ENCODE results near the gene SSNA1. TPM values are rescaled to one million over a fixed set of nuclear protein-coding genes. Genes with fewer than 3 reads are reported as not detected.

SSNA1 gene
- total RNA-seq, 2 experiments from 2014 or later: 53.3 to 58.4 TPM

DNA sequence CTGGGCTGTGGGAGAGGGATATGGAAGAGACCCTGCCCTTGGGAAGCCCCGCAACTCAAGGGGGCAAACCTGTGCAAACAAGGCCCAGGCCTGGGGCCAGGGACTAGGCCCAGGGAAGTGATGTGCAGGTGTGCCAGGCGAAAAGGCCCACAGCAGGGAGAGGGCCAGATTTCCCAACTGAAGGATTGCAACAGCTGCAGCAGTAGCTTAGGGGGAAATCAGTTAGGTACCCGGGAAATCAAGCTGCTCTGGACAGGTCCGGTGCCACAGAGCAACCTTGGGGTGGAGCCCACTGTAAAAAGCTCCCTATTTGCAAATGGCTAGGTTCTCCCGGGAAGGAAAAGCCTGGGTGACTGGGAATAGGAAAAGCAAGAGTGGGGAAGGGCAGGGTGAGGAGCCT lies 39.1 kb upstream of the SSNA1 start:
- Mint-ChIP-seq H3K27me3 (peaks cover 3% of the 10 kb centered on the region), H3K4me1 (ENCODE audit: low read depth) (peaks cover 6% of the 10 kb centered on the region), H3K36me3 (ENCODE audit: low read depth) (no peaks in the 10 kb centered on the region), H3K27ac (no peak overlapping the region), H3K9me3 (no peaks in the 10 kb centered on the region), H3K4me3 (no peak overlapping the region)
- ATAC-seq (no peak), DNase-seq (no peak)
- intact Hi-C loops (cut with micrococcal nuclease): no loop called here
- CTCF ChIA-PET: interaction anchor here (0.5 to 0.9 kb wide), 3 partner anchors 16 to 27 kb away, joined by 3 read pairs; no protein-coding TSS in a partner anchor
- POLR2A ChIA-PET: interaction anchor here (1.4 to 2.3 kb wide), 3 partner anchors 19 to 30 kb away, joined by 3 to 8 read pairs (median 4); no protein-coding TSS in a partner anchor
- TF ChIP-seq, protein P1, sequence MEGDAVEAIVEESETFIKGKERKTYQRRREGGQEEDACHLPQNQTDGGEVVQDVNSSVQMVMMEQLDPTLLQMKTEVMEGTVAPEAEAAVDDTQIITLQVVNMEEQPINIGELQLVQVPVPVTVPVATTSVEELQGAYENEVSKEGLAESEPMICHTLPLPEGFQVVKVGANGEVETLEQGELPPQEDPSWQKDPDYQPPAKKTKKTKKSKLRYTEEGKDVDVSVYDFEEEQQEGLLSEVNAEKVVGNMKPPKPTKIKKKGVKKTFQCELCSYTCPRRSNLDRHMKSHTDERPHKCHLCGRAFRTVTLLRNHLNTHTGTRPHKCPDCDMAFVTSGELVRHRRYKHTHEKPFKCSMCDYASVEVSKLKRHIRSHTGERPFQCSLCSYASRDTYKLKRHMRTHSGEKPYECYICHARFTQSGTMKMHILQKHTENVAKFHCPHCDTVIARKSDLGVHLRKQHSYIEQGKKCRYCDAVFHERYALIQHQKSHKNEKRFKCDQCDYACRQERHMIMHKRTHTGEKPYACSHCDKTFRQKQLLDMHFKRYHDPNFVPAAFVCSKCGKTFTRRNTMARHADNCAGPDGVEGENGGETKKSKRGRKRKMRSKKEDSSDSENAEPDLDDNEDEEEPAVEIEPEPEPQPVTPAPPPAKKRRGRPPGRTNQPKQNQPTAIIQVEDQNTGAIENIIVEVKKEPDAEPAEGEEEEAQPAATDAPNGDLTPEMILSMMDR (IDR thresholded peaks at IDR 0.05): no peak

DNA sequence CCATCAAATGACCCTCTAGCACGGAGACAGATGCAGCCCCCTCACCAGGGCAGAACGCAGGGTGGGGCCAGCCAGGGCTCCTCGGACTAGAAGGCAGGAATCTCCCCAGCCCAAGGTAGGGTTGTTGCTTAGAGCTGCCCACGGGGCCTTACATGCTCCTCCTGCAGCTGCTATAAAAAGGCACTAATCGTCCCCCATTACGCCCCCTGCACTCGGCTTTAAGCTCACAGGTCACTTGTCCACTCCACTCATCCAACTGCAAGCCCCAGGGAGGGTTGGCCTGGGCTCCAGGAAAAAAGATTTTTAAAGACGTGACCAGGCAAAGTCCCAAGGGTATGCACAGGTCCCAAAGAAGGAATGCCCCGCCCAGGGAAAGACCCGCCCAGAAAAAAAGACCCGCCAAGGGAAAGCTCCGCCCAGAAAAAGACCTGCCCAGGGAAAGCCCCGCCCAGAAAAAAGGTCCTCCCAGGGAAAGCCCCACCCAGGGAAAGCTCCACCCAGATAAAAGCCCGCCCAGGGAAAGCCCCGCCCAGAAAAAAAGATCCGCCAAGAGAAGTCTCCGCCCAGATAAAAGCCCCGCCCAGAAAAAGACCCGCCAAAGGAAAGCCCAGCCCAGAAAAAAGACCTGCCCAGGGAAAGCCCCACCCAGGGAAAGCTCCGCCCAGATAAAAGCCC lies 38.4 kb upstream of the SSNA1 start:
- ChIA-PET POLR2A (interaction anchor here (0.8 to 2.3 kb wide), 6 partner anchors 10 to 42 kb away, joined by 3 to 8 read pairs (median 4); no protein-coding TSS in a partner anchor), CTCF (interaction anchor here (0.5 to 1.5 kb wide), 7 partner anchors 18 to 101 kb away, joined by 3 to 6 read pairs (median 3); no protein-coding TSS in a partner anchor)
- H3K27ac Mint-ChIP-seq: no peak overlapping the region
- DNase-seq (peak; percentile 80), ATAC-seq (peak; percentile 25)
- H3K27me3 Mint-ChIP-seq: peaks cover 7% of the 10 kb centered on the region
- intact Hi-C loops (cut with micrococcal nuclease): no loop called here
- H3K4me3 Mint-ChIP-seq: no peak overlapping the region
- H3K36me3 Mint-ChIP-seq (ENCODE audit: low read depth): no peaks in the 10 kb centered on the region
- TF ChIP-seq, protein P1 (IDR thresholded peaks at IDR 0.05): no peak
- H3K9me3 Mint-ChIP-seq: no peaks in the 10 kb centered on the region
- peaks cover 6% of the 10 kb centered on the region for H3K4me1 Mint-ChIP-seq (ENCODE audit: low read depth)

DNA sequence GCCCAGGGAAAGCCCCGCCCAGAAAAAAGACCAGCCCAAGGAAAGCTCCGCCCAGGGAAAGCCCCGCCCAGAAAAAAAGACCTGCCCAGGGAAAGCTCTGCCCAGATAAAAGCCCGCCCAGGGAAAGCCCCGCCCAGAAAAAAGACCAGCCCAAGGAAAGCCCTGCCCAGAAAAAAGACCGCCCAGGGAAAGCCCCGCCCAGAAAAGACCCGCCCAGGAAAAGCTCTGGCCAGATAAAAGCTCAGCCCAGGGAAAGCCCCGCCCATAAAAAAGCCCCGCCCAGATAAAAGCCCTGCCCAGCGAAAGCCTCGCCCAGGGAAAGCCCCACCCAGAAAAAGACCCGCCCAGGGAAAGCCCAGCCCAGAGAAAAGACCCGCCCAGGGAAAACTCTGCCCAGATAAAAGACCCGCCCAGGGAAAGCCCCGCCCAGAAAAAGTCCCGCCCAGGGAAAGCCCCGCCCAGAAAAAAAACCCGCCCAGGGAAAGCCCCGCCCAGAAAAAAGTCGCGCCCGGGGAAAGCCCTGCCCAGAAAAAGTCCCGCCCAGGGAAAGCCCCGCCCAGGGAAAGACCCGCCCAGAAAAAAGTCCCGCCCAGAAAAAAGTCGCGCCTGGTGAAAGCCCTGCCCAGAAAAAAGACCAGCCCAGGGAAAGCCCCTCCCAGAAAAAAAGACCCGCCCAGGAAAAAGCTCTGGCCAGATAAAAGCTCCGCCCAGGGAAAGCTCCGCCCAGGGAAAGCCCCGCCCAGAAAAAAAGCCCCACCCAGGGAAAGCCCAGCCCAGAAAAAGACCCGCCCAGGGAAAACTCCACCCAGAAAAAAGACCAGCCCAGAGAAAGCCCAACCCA lies 37.6 kb upstream of the SSNA1 start:
- ChIA-PET POLR2A (interaction anchor here (0.6 to 1.6 kb wide), 4 partner anchors 11 to 86 kb away, joined by 3 to 8 read pairs (median 3); no protein-coding TSS in a partner anchor), CTCF (interaction anchor here (0.8 to 1.5 kb wide), 8 partner anchors 17 to 102 kb away, joined by 3 to 6 read pairs (median 3); no protein-coding TSS in a partner anchor)
- TF ChIP-seq, protein P1 (IDR thresholded peaks at IDR 0.05): no peak
- peak; percentile 91 for DNase-seq
- peak; percentile 71 for ATAC-seq
- no peaks in the 10 kb centered on the region for H3K9me3 Mint-ChIP-seq
- H3K36me3 Mint-ChIP-seq (ENCODE audit: low read depth): no peaks in the 10 kb centered on the region
- peaks cover 9% of the 10 kb centered on the region for H3K27me3 Mint-ChIP-seq
- intact Hi-C loops (cut with micrococcal nuclease): no loop called here
- H3K4me3 Mint-ChIP-seq: no peak overlapping the region
- peaks cover 6% of the 10 kb centered on the region for H3K4me1 Mint-ChIP-seq (ENCODE audit: low read depth)
- H3K27ac Mint-ChIP-seq: peak overlapping the region; percentile 55

DNA sequence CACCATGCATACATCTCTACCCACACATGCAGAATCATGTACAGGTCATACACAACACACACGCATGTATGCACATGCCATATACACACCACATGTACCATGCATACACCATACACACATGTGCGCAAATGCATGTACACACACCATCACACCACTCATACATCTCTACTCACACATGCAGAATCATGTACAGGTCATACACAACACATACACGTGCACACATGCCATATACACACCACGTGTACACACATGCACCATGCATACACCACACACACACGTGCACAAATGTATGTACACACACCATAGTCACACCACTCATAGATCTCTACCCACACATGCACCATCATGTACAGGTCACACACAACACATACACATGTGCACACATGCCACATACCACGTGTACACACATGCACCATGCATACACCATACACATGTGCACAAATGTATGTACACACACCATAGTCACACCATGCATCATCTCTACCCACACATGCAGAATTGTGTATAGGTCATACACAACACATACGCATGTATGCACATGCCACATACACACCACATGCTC lies 35.6 kb upstream of the SSNA1 start:
- Mint-ChIP-seq H3K27me3 (peaks cover 16% of the 10 kb centered on the region), H3K9me3 (no peaks in the 10 kb centered on the region), H3K27ac (no peak overlapping the region), H3K4me1 (ENCODE audit: low read depth) (peaks cover 12% of the 10 kb centered on the region), H3K36me3 (ENCODE audit: low read depth) (no peaks in the 10 kb centered on the region), H3K4me3 (no peak overlapping the region)
- TF ChIP-seq, protein P1 (IDR thresholded peaks at IDR 0.05): no peak
- intact Hi-C loops (cut with micrococcal nuclease): no loop called here
- ATAC-seq (no peak), DNase-seq (no peak)
- CTCF ChIA-PET: interaction anchor here (0.8 kb wide), 1 partner anchor 89 kb away, joined by 3 read pairs; no protein-coding TSS in a partner anchor
- POLR2A ChIA-PET: no interaction called here

All from activated CD8-positive, alpha-beta T cell treated with anti-CD3 and anti-CD28 coated beads for 36 hours (primary cell).